Astrocyte (in vitro differentiated cells and primary cell): ENCODE data around the gene GTF3C1. TPM values are rescaled to one million over a fixed set of nuclear protein-coding genes. Genes with fewer than 3 reads are reported as not detected.
A peak's percentile ranks its signal among the peaks of the same experiment; 100 is the strongest.

Experiments used
- DNase-seq: peaks from one replicate; pipeline ENCODE4 v3.0.0-alpha.2; 2010; ENCODE audit warnings: low read depth
- FAIRE-seq: peaks from 2 replicates; lab custom pipeline; 2011; peaks lifted over from hg19 to GRCh38; lab: Jason Lieb, UNC
- H2AFZ ChIP-seq: 2 replicates; pipeline ENCODE4 v1.6.0; 2012; ENCODE audit warnings: low read depth, low read length, inconsistent platforms
- H3K27ac ChIP-seq: 2 replicates; pipeline ENCODE4 v1.5.1; 2011; ENCODE audit warnings: low read depth, low read length, inconsistent platforms
- H3K27me3 ChIP-seq: 2 replicates; pipeline ENCODE4 v1.6.0; 2011; ENCODE audit warnings: low read length, inconsistent platforms; ENCODE audit not compliant: insufficient read depth
- H3K36me3 ChIP-seq: 2 replicates; pipeline ENCODE4 v1.5.1; 2011; ENCODE audit warnings: low read length, inconsistent platforms; ENCODE audit not compliant: insufficient read depth
- H3K4me1 ChIP-seq: 2 replicates; pipeline ENCODE4 v1.5.1; 2011; ENCODE audit warnings: low read length, inconsistent platforms; ENCODE audit not compliant: insufficient read depth
- H3K4me2 ChIP-seq: 2 replicates; pipeline ENCODE4 v1.6.0; 2012; ENCODE audit warnings: low read length, inconsistent platforms
- H3K4me3 ChIP-seq: 2 replicates; pipeline ENCODE4 v1.5.1; 2011; ENCODE audit warnings: low read depth, mild to moderate bottlenecking, low read length, inconsistent platforms; ENCODE audit not compliant: insufficient read depth
- H3K79me2 ChIP-seq: 2 replicates; pipeline ENCODE4 v1.6.0; 2012; ENCODE audit warnings: mild to moderate bottlenecking, low read length, inconsistent platforms; ENCODE audit not compliant: insufficient read depth
- H3K9ac ChIP-seq: 2 replicates; pipeline ENCODE4 v1.6.0; 2012; ENCODE audit warnings: mild to moderate bottlenecking, low read length, inconsistent platforms
- H3K9me3 ChIP-seq: 2 replicates; pipeline ENCODE4 v1.5.1; 2012; ENCODE audit warnings: low read depth, mild to moderate bottlenecking, low read length, inconsistent platforms; ENCODE audit not compliant: insufficient read depth
- H4K20me1 ChIP-seq: 2 replicates; pipeline ENCODE4 v1.6.0; 2012; ENCODE audit warnings: low read length, inconsistent platforms; ENCODE audit not compliant: insufficient read depth
- H3K27ac Mint-ChIP-seq: one replicate; pipeline ENCODE4 v1.8.0; 2021; ENCODE audit warnings: mild to moderate bottlenecking, mixed read lengths; ENCODE audit not compliant: unreplicated experiment
- H3K27me3 Mint-ChIP-seq: one replicate; pipeline ENCODE4 v1.8.0; 2021; ENCODE audit warnings: low read depth, mixed read lengths; ENCODE audit not compliant: unreplicated experiment
- H3K36me3 Mint-ChIP-seq: one replicate; pipeline ENCODE4 v1.8.0; 2021; ENCODE audit warnings: low read depth, mixed read lengths; ENCODE audit not compliant: unreplicated experiment
- H3K4me1 Mint-ChIP-seq: one replicate; pipeline ENCODE4 v1.8.0; 2021; ENCODE audit warnings: low read depth, mixed read lengths; ENCODE audit not compliant: unreplicated experiment
- H3K4me3 Mint-ChIP-seq: one replicate; pipeline ENCODE4 v1.8.0; 2021; ENCODE audit warnings: mild to moderate bottlenecking, moderate library complexity, mixed read lengths; ENCODE audit not compliant: unreplicated experiment
- H3K9me3 Mint-ChIP-seq: one replicate; pipeline ENCODE4 v1.8.0; 2021; ENCODE audit warnings: mild to moderate bottlenecking, mixed read lengths; ENCODE audit not compliant: unreplicated experiment
- EZH2 ChIP-seq: IDR thresholded peaks from 2 replicates; pipeline ENCODE4 v1.6.1; 2012; ENCODE audit warnings: mild to moderate bottlenecking, low read length, inconsistent platforms; ENCODE audit not compliant: insufficient read depth
- total RNA-seq: library from RNA; stranded (reverse); gene quantifications from 2 replicates; pipeline ENCODE4 v1.2.1, GENCODE V29; 2021
- TF ChIP-seq, protein P1 (sequence below): IDR thresholded peaks from 2 replicates; pipeline ENCODE4 v1.5.1; 2011; ENCODE audit warnings: low read depth, mild to moderate bottlenecking, inconsistent platforms, low read length, moderate library complexity; ENCODE audit not compliant: insufficient read depth

GTF3C1 gene
- total RNA-seq, 1 donor from 2014 or later, result 103 TPM

DNA sequence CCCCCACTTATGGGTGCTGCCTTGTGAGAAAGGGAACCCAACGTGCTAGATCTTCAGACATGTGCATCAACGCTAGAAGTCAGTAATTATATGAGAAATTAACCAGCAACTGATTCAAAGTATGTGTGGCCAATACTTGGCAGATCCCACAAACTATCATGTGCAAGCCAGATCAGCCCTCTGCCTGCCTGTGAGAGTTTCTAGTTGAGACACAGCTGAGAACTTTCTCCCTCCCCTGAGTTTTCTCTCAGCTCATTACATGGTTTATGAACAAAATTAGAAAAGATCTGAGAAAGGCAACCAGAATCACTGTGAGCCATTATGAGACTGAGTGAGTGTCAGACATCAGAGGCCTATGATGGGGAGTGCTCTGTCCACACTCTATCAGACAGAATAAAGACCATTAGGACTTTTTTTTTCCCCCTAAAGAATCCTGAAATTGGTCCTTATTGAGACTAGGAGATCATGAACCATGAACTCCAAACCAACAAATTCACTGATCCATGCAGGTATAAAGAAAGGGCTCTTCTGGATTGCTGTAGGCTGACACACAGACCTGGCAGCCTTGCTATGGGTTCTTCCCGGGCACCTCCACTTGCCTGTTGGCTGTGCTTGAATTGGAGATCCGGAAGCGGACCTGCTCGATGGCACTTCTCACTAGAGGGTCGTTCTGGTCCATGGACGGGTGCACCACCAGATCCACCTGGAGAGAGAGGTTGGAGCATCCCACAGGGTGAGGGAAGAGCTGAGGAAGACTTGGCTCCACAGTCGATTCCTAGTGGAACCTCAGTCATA is 51.5 kb downstream of the GTF3C1 start:
- no peak overlapping the region for H3K4me2 ChIP-seq
- Mint-ChIP-seq H3K9me3 (no peaks in the 10 kb centered on the region), H3K4me3 (no peak overlapping the region), H3K36me3 (peaks cover 38% of the 10 kb centered on the region), H3K4me1 (no peaks in the 10 kb centered on the region), H3K27me3 (no peaks in the 10 kb centered on the region), H3K27ac (no peak overlapping the region)
- no peaks in the 10 kb centered on the region for H3K27me3 ChIP-seq
- peaks cover under 1% of the 10 kb centered on the region for H3K79me2 ChIP-seq
- TF ChIP-seq EZH2, result no peak
- TF ChIP-seq, protein P1, sequence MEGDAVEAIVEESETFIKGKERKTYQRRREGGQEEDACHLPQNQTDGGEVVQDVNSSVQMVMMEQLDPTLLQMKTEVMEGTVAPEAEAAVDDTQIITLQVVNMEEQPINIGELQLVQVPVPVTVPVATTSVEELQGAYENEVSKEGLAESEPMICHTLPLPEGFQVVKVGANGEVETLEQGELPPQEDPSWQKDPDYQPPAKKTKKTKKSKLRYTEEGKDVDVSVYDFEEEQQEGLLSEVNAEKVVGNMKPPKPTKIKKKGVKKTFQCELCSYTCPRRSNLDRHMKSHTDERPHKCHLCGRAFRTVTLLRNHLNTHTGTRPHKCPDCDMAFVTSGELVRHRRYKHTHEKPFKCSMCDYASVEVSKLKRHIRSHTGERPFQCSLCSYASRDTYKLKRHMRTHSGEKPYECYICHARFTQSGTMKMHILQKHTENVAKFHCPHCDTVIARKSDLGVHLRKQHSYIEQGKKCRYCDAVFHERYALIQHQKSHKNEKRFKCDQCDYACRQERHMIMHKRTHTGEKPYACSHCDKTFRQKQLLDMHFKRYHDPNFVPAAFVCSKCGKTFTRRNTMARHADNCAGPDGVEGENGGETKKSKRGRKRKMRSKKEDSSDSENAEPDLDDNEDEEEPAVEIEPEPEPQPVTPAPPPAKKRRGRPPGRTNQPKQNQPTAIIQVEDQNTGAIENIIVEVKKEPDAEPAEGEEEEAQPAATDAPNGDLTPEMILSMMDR, result no peak
- H2AFZ ChIP-seq, result no peak overlapping the region
- no peak overlapping the region for H3K27ac ChIP-seq
- H3K9ac ChIP-seq, result no peak overlapping the region
- no peak for FAIRE-seq
- H3K4me1 ChIP-seq, result peaks cover 18% of the 10 kb centered on the region
- H4K20me1 ChIP-seq, result peaks cover 3% of the 10 kb centered on the region
- DNase-seq, result no peak
- H3K4me3 ChIP-seq, result no peak overlapping the region
- no peaks in the 10 kb centered on the region for H3K9me3 ChIP-seq
- H3K36me3 ChIP-seq, result peaks cover 56% of the 10 kb centered on the region

DNA sequence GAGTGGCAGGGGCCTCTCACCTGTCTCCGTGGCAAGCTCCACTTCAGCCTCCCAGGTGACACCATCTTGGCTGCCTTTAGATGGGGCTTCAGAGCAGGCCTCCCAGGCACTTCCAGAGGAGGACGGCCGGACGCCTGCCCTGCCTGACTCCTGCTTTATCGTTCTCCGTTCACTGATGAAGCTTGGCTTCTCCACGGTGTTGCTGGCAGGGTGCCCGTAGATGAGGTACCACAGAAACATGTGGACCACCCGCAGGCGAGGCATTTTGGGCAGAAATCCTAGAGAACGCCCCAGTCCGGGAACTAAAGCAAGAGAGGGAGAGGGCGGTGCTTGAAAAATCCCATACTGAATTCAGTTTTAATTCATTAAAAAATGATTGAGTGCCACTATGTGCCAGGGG is 54.5 kb downstream of the GTF3C1 start:
- H3K27ac ChIP-seq, result peak overlapping the region; percentile 80
- peak; percentile 90 for DNase-seq
- Mint-ChIP-seq H3K4me3 (no peak overlapping the region), H3K27me3 (no peaks in the 10 kb centered on the region), H3K9me3 (no peaks in the 10 kb centered on the region), H3K36me3 (peaks cover 24% of the 10 kb centered on the region), H3K27ac (no peak overlapping the region), H3K4me1 (no peaks in the 10 kb centered on the region)
- no peaks in the 10 kb centered on the region for H3K9me3 ChIP-seq
- no peak for FAIRE-seq
- peaks cover 3% of the 10 kb centered on the region for H4K20me1 ChIP-seq
- H2AFZ ChIP-seq, result no peak overlapping the region
- H3K27me3 ChIP-seq, result no peaks in the 10 kb centered on the region
- peaks cover 2% of the 10 kb centered on the region for H3K79me2 ChIP-seq
- peaks cover 29% of the 10 kb centered on the region for H3K4me1 ChIP-seq
- H3K9ac ChIP-seq, result peak overlapping the region; percentile 45
- TF ChIP-seq, protein P1, result no peak
- no peak for TF ChIP-seq EZH2
- H3K4me3 ChIP-seq, result no peak overlapping the region
- H3K4me2 ChIP-seq, result peak overlapping the region; percentile 54
- peaks cover 50% of the 10 kb centered on the region for H3K36me3 ChIP-seq

DNA sequence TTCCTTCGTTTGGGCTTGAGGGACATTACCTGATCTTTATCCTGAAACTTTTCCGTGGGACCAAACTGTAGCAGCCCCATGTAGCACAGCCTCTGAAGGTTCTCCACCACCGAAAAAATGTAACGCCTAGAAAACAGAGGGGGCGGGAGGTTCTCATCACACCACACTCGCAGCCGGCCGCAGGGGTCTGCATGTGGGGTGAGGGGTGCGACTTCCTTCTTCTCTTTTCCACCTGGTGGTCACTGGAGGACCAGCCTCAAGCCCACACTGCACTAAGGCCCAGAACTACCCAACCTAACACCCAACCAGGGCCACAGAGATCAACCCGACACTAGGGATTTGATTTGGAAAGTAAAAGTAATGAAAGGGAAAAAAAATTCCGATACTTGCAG is 57.1 kb downstream of the GTF3C1 start:
- DNase-seq (no peak), FAIRE-seq (no peak)
- H3K4me3 Mint-ChIP-seq, result no peak overlapping the region
- no peaks in the 10 kb centered on the region for H3K9me3 Mint-ChIP-seq
- Histone ChIP-seq H2AFZ (no peak overlapping the region), H3K4me1 (peaks cover 29% of the 10 kb centered on the region), H3K79me2 (peaks cover 2% of the 10 kb centered on the region), H3K27ac (no peak overlapping the region), H3K36me3 (peaks cover 61% of the 10 kb centered on the region), H3K9me3 (no peaks in the 10 kb centered on the region), H3K9ac (no peak overlapping the region), H3K4me3 (no peak overlapping the region), H3K4me2 (no peak overlapping the region), H3K27me3 (no peaks in the 10 kb centered on the region), H4K20me1 (peaks cover 3% of the 10 kb centered on the region)
- TF ChIP-seq, protein P1, result no peak
- TF ChIP-seq EZH2, result no peak
- H3K27me3 Mint-ChIP-seq, result no peaks in the 10 kb centered on the region
- peaks cover 34% of the 10 kb centered on the region for H3K36me3 Mint-ChIP-seq
- H3K27ac Mint-ChIP-seq, result peak overlapping the region; percentile 8
- no peaks in the 10 kb centered on the region for H3K4me1 Mint-ChIP-seq
